ENCODE data around the gene GJB1.

Gene GJB1

DNA sequence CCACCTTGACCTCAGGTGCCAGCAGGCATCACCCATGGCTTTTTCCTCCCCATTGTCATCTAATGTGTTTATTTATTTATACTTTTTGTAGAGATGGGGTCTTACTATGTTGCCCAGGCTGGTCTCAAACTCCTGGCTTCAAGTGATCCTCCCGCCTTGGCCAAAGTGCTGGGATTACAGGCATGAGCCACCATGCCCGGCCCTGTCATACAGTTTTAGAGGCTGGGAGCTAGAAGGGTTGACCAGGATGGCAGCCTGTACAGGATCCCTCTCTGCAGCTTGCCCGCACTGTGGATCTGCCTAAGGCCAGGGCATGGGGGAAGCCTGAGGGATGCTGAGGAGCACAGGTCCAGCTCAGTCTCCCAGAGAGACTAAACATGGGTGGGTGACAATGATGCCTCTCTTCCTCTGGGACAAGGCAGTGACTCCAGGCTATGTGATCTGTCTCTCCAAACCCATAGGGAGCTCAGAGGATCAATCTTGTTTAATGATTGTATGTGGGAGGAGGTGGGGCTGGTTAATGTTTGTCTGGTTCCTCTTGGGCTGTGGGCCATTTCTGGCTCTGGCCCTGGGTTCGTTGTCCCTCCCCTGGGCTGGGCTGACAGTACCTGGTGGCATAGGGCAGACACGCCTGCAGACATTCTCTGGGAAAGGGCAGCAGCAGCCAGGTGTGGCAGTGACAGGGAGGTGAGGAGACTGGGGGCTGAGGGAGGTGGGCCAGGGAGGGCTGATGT, 8.3 kb upstream of the GJB1 start:
- TF ChIP-seq, protein P1, sequence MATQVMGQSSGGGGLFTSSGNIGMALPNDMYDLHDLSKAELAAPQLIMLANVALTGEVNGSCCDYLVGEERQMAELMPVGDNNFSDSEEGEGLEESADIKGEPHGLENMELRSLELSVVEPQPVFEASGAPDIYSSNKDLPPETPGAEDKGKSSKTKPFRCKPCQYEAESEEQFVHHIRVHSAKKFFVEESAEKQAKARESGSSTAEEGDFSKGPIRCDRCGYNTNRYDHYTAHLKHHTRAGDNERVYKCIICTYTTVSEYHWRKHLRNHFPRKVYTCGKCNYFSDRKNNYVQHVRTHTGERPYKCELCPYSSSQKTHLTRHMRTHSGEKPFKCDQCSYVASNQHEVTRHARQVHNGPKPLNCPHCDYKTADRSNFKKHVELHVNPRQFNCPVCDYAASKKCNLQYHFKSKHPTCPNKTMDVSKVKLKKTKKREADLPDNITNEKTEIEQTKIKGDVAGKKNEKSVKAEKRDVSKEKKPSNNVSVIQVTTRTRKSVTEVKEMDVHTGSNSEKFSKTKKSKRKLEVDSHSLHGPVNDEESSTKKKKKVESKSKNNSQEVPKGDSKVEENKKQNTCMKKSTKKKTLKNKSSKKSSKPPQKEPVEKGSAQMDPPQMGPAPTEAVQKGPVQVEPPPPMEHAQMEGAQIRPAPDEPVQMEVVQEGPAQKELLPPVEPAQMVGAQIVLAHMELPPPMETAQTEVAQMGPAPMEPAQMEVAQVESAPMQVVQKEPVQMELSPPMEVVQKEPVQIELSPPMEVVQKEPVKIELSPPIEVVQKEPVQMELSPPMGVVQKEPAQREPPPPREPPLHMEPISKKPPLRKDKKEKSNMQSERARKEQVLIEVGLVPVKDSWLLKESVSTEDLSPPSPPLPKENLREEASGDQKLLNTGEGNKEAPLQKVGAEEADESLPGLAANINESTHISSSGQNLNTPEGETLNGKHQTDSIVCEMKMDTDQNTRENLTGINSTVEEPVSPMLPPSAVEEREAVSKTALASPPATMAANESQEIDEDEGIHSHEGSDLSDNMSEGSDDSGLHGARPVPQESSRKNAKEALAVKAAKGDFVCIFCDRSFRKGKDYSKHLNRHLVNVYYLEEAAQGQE (IDR thresholded peaks at IDR 0.05; ENCODE audit: insufficient read depth in 1 of 2, low read depth in 2 of 2, low read length in 2 of 2), result no peak
- TF ChIP-seq SIN3A (IDR thresholded peaks at IDR 0.05; ENCODE audit: borderline replicate concordance, insufficient read depth, low read length) (no peak), TAF1 (IDR thresholded peaks at IDR 0.05; ENCODE audit: borderline replicate concordance, insufficient read depth, low read length) (no peak), FOXP2 (optimal IDR thresholded peaks at IDR 0.05; ENCODE audit: borderline replicate concordance, extremely low read depth, extremely low read length, insufficient read depth) (no peak), POLR2AphosphoS5 (IDR thresholded peaks at IDR 0.05; ENCODE audit: low read depth, low read length) (no peak)

GRCh38 chrX:71215338-71215912, 7.6 kb upstream of the GJB1 start:
- TF ChIP-seq SIN3A (IDR thresholded peaks at IDR 0.05; ENCODE audit: borderline replicate concordance, insufficient read depth, low read length), result no peak
- no peak for TF ChIP-seq FOXP2 (optimal IDR thresholded peaks at IDR 0.05; ENCODE audit: borderline replicate concordance, extremely low read depth, extremely low read length, insufficient read depth)
- TF ChIP-seq TAF1 (IDR thresholded peaks at IDR 0.05; ENCODE audit: borderline replicate concordance, insufficient read depth, low read length), result no peak
- TF ChIP-seq, protein P1 (IDR thresholded peaks at IDR 0.05; ENCODE audit: insufficient read depth in 1 of 2, low read depth in 2 of 2, low read length in 2 of 2), result no peak
- no peak for TF ChIP-seq POLR2AphosphoS5 (IDR thresholded peaks at IDR 0.05; ENCODE audit: low read depth, low read length)

GRCh38 chrX:71216485-71216884, 6.5 kb upstream of the GJB1 start:
- no peak for TF ChIP-seq TAF1 (IDR thresholded peaks at IDR 0.05; ENCODE audit: borderline replicate concordance, insufficient read depth, low read length)
- TF ChIP-seq, protein P1 (IDR thresholded peaks at IDR 0.05; ENCODE audit: insufficient read depth in 1 of 2, low read depth in 2 of 2, low read length in 2 of 2), result no peak
- TF ChIP-seq SIN3A (IDR thresholded peaks at IDR 0.05; ENCODE audit: borderline replicate concordance, insufficient read depth, low read length), result no peak
- TF ChIP-seq FOXP2 (optimal IDR thresholded peaks at IDR 0.05; ENCODE audit: borderline replicate concordance, extremely low read depth, extremely low read length, insufficient read depth), result no peak
- TF ChIP-seq POLR2AphosphoS5 (IDR thresholded peaks at IDR 0.05; ENCODE audit: low read depth, low read length), result no peak

GRCh38 chrX:71217298-71217697, 5.7 kb upstream of the GJB1 start:
- TF ChIP-seq SIN3A (IDR thresholded peaks at IDR 0.05; ENCODE audit: borderline replicate concordance, insufficient read depth, low read length) (no peak), FOXP2 (optimal IDR thresholded peaks at IDR 0.05; ENCODE audit: borderline replicate concordance, extremely low read depth, extremely low read length, insufficient read depth) (no peak), TAF1 (IDR thresholded peaks at IDR 0.05; ENCODE audit: borderline replicate concordance, insufficient read depth, low read length) (no peak), POLR2AphosphoS5 (IDR thresholded peaks at IDR 0.05; ENCODE audit: low read depth, low read length) (no peak)
- TF ChIP-seq, protein P1 (IDR thresholded peaks at IDR 0.05; ENCODE audit: insufficient read depth in 1 of 2, low read depth in 2 of 2, low read length in 2 of 2), result no peak

Data from PFSK-1 (cell line).